Measurements from ENCODE around the gene CHCHD4. TPM values are rescaled to one million over a fixed set of nuclear protein-coding genes. Genes with fewer than 3 reads are reported as not detected.

CHCHD4 gene
- total RNA-seq, 1 donor from 2014 or later: 9.4 TPM

GRCh38 chr3:14130230-14130629 lies 5.6 kb upstream of the CHCHD4 start:
- peaks cover 14% of the 10 kb centered on the region for H3K36me3 Mint-ChIP-seq (ENCODE audit: unreplicated experiment)

GRCh38 chr3:14129296-14129695 lies 4.6 kb upstream of the CHCHD4 start:
- peaks cover 8% of the 10 kb centered on the region for H3K27me3 Mint-ChIP-seq (ENCODE audit: unreplicated experiment)

More at GRCh38 chr3:14130230-14130629, 5.6 kb upstream of the CHCHD4 start:
- no peak for DNase-seq
- Mint-ChIP-seq H3K27ac (ENCODE audit: unreplicated experiment) (no peak overlapping the region), H3K9me3 (ENCODE audit: unreplicated experiment) (peaks cover 3% of the 10 kb centered on the region), H3K27me3 (ENCODE audit: unreplicated experiment) (peaks cover 7% of the 10 kb centered on the region), H3K4me1 (ENCODE audit: low read depth, unreplicated experiment) (peaks cover 4% of the 10 kb centered on the region), H3K4me3 (ENCODE audit: unreplicated experiment) (no peak overlapping the region)
- TF ChIP-seq CTCF (IDR thresholded peaks at IDR 0.05; ENCODE audit: partially characterized antibody, unreplicated experiment): no peak

GRCh38 chr3:14128724-14129123 lies 4.1 kb upstream of the CHCHD4 start:
- Mint-ChIP-seq H3K4me3 (ENCODE audit: unreplicated experiment) (peak overlapping the region; percentile 31), H3K27ac (ENCODE audit: unreplicated experiment) (no peak overlapping the region)
- TF ChIP-seq CTCF (IDR thresholded peaks at IDR 0.05; ENCODE audit: partially characterized antibody, unreplicated experiment): no peak

More at GRCh38 chr3:14129296-14129695, 4.6 kb upstream of the CHCHD4 start:
- Mint-ChIP-seq H3K36me3 (ENCODE audit: unreplicated experiment) (peaks cover 14% of the 10 kb centered on the region), H3K4me1 (ENCODE audit: low read depth, unreplicated experiment) (peaks cover 4% of the 10 kb centered on the region), H3K27ac (ENCODE audit: unreplicated experiment) (no peak overlapping the region), H3K9me3 (ENCODE audit: unreplicated experiment) (peaks cover 4% of the 10 kb centered on the region), H3K4me3 (ENCODE audit: unreplicated experiment) (no peak overlapping the region)
- no peak for DNase-seq
- no peak for TF ChIP-seq CTCF (IDR thresholded peaks at IDR 0.05; ENCODE audit: partially characterized antibody, unreplicated experiment)

GRCh38 chr3:14127516-14128161 lies 3.0 kb upstream of the CHCHD4 start:
- Mint-ChIP-seq H3K9me3 (ENCODE audit: unreplicated experiment) (peaks cover 7% of the 10 kb centered on the region), H3K36me3 (ENCODE audit: unreplicated experiment) (peaks cover 14% of the 10 kb centered on the region), H3K27me3 (ENCODE audit: unreplicated experiment) (peaks cover 6% of the 10 kb centered on the region), H3K27ac (ENCODE audit: unreplicated experiment) (no peak overlapping the region), H3K4me1 (ENCODE audit: low read depth, unreplicated experiment) (peaks cover 7% of the 10 kb centered on the region), H3K4me3 (ENCODE audit: unreplicated experiment) (peak overlapping the region; percentile 32)
- DNase-seq: no peak
- no peak for TF ChIP-seq CTCF (IDR thresholded peaks at IDR 0.05; ENCODE audit: partially characterized antibody, unreplicated experiment)

More at GRCh38 chr3:14128724-14129123, 4.1 kb upstream of the CHCHD4 start:
- peaks cover 14% of the 10 kb centered on the region for H3K36me3 Mint-ChIP-seq (ENCODE audit: unreplicated experiment)
- DNase-seq: no peak
- H3K4me1 Mint-ChIP-seq (ENCODE audit: low read depth, unreplicated experiment): peaks cover 4% of the 10 kb centered on the region
- peaks cover 6% of the 10 kb centered on the region for H3K27me3 Mint-ChIP-seq (ENCODE audit: unreplicated experiment)
- H3K9me3 Mint-ChIP-seq (ENCODE audit: unreplicated experiment): peaks cover 4% of the 10 kb centered on the region

- Mint-ChIP-seq H3K4me1 (ENCODE audit: low read depth, unreplicated experiment) (peaks cover 7% of the 10 kb centered on the region), H3K27ac (ENCODE audit: unreplicated experiment) (no peak overlapping the region), H3K4me3 (ENCODE audit: unreplicated experiment) (peak overlapping the region; percentile 97), H3K9me3 (ENCODE audit: unreplicated experiment) (peaks cover 8% of the 10 kb centered on the region), H3K36me3 (ENCODE audit: unreplicated experiment) (peaks cover 14% of the 10 kb centered on the region), H3K27me3 (ENCODE audit: unreplicated experiment) (peaks cover 6% of the 10 kb centered on the region)
- no peak for TF ChIP-seq CTCF (IDR thresholded peaks at IDR 0.05; ENCODE audit: partially characterized antibody, unreplicated experiment)
- no peak for DNase-seq
These were observed 2.3 kb upstream of the CHCHD4 start for GRCh38 chr3:14126887-14127505.

Data from glutamatergic neuron (in vitro differentiated cells).